Endothelial cell of umbilical vein (primary cell): ENCODE measurements around the gene DLGAP5. TPM values are rescaled to one million over a fixed set of nuclear protein-coding genes. Genes with fewer than 3 reads are reported as not detected.

Experiments used
- BruUV-seq: library from RNA; stranded (reverse); fragments of 400-500 nt; replicated peaks from 2 replicates; lab custom pipeline; 2021; lab: Mats Ljungman, UMichigan
- CTCF ChIA-PET: fragments of 300-600, 350-600 bp; sonication (Branson Sonifier 250); formaldehyde crosslinking; loops from one replicate; lab custom pipeline; 2021; ENCODE audit warnings: antibody characterized with exemption, inconsistent platforms; lab: Charles Lee
- POLR2A ChIA-PET: fragments of 300-600, 350-600 bp; sonication (Branson Sonifier 250); formaldehyde crosslinking; loops from one replicate; lab custom pipeline; 2021; ENCODE audit warnings: antibody characterized with exemption, inconsistent platforms; lab: Charles Lee
- DNase-seq: peaks from one replicate; pipeline ENCODE4 v3.0.0-alpha.2; 2011; ENCODE audit warnings: low read depth, low spot score
- FAIRE-seq: peaks from 2 replicates; lab custom pipeline; 2011; peaks lifted over from hg19 to GRCh38; lab: Jason Lieb, UNC
- H2AFZ ChIP-seq: 2 replicates; pipeline ENCODE4 v1.6.0; 2012; ENCODE audit warnings: low read depth, low read length, control low read depth, inconsistent platforms
- H3K27ac ChIP-seq: 2 replicates; pipeline ENCODE4 v1.5.1; 2011; ENCODE audit warnings: low read depth, mild to moderate bottlenecking, control low read depth, low read length, moderate library complexity; ENCODE audit not compliant: insufficient read depth
- H3K27me3 ChIP-seq, 2 experiments: 2 replicates each; pipeline versions ENCODE4 v1.6.0 to v1.6.1; 2011; ENCODE audit warnings: low read length in 2 of 2, mixed read lengths in 1 of 2; ENCODE audit not compliant: control insufficient read depth in 2 of 2, insufficient read depth in 2 of 2
- H3K36me3 ChIP-seq, 2 experiments: 2 replicates in 1 of 2; 3 replicates in 1 of 2; pipeline ENCODE4 v1.5.1; 2011; ENCODE audit warnings: low read length in 2 of 2, mild to moderate bottlenecking in 1 of 2, moderate library complexity in 1 of 2; ENCODE audit not compliant: control insufficient read depth in 2 of 2, insufficient read depth in 2 of 2; ENCODE audit errors: extremely low read depth in 1 of 2
- H3K4me1 ChIP-seq: 3 replicates; pipeline ENCODE4 v1.5.1; 2011; ENCODE audit warnings: mild to moderate bottlenecking, low read length; ENCODE audit not compliant: control insufficient read depth, insufficient read depth; ENCODE audit errors: extremely low read depth
- H3K4me2 ChIP-seq: 2 replicates; pipeline ENCODE4 v1.6.1; 2011; ENCODE audit warnings: low read length, control low read depth, mixed read lengths; ENCODE audit not compliant: insufficient read depth
- H3K4me3 ChIP-seq, 3 experiments: fragments of 200-600 bp in 1 of 3; sonication (generic), shearing (Covaris generic) in 1 of 3; replicated peaks in 1 of 3; 2 replicates each; pipeline ENCODE4 v1.5.1; 2011 to 2016; ENCODE audit warnings: control low read depth in 3 of 3, low read length in 3 of 3, mild to moderate bottlenecking in 2 of 3, inconsistent platforms in 1 of 3, low read depth in 1 of 3, moderate library complexity in 1 of 3; ENCODE audit not compliant: insufficient read depth in 1 of 3
- H3K79me2 ChIP-seq: 2 replicates; pipeline ENCODE4 v1.6.0; 2012; ENCODE audit warnings: low read length, inconsistent platforms; ENCODE audit not compliant: control insufficient read depth, insufficient read depth
- H3K9ac ChIP-seq: replicated peaks from 2 replicates; pipeline ENCODE3; 2011; ENCODE audit warnings: low read length, control low read depth; ENCODE audit not compliant: insufficient read depth; ENCODE audit errors: extremely low read depth
- H3K9me1 ChIP-seq: replicated peaks from 3 replicates; pipeline ENCODE4 v1.6.0; 2011; ENCODE audit warnings: mild to moderate bottlenecking, low read length; ENCODE audit not compliant: control insufficient read depth, insufficient read depth; ENCODE audit errors: extremely low read depth
- H3K9me3 ChIP-seq: replicated peaks from 2 replicates; pipeline ENCODE4 v1.5.1; 2012; ENCODE audit warnings: low read length, inconsistent platforms; ENCODE audit not compliant: control insufficient read depth, insufficient read depth
- H4K20me1 ChIP-seq: replicated peaks from 2 replicates; pipeline ENCODE3; 2011; ENCODE audit warnings: mild to moderate bottlenecking, low read length; ENCODE audit not compliant: control insufficient read depth, insufficient read depth; ENCODE audit errors: extremely low read depth
- EZH2 ChIP-seq: IDR thresholded peaks from 2 replicates; pipeline ENCODE4 v1.6.1; 2012; ENCODE audit warnings: borderline replicate concordance, low read depth, mild to moderate bottlenecking, moderate library complexity, low read length, inconsistent platforms; ENCODE audit not compliant: severe bottlenecking
- FOS ChIP-seq: IDR thresholded peaks from 2 replicates; pipeline ENCODE4 v1.6.1; 2011; ENCODE audit warnings: mild to moderate bottlenecking, low read length, moderate library complexity, borderline replicate concordance; ENCODE audit not compliant: insufficient read depth
- GATA2 ChIP-seq: IDR thresholded peaks from 2 replicates; pipeline ENCODE4 v1.7.0; 2011; ENCODE audit warnings: low read depth, mild to moderate bottlenecking, moderate library complexity, mixed read lengths, low read length; ENCODE audit not compliant: insufficient read length, insufficient read depth
- JUN ChIP-seq: IDR thresholded peaks from 2 replicates; pipeline ENCODE4 v1.6.1; 2011; ENCODE audit warnings: borderline replicate concordance, low read depth; ENCODE audit not compliant: insufficient read length, insufficient read depth
- MYC ChIP-seq: IDR thresholded peaks from one replicate; pipeline ENCODE4 v1.6.1; 2011; ENCODE audit warnings: mild to moderate bottlenecking, low read depth, low read length
- POLR2A ChIP-seq: IDR thresholded peaks from 2 replicates; pipeline ENCODE4 v1.6.1; 2012; ENCODE audit warnings: low read depth, mild to moderate bottlenecking, control low read depth, low read length
- POLR2AphosphoS5 ChIP-seq: IDR thresholded peaks from 2 replicates; pipeline ENCODE4 v1.6.1; 2012; ENCODE audit warnings: low read depth, mild to moderate bottlenecking, control low read depth, low read length, moderate library complexity; ENCODE audit not compliant: insufficient read depth
- dilution Hi-C: fragments of 300-500 bp; cut with MboI; formaldehyde crosslinking; loops from one replicate; pipeline ENCODE4 v1.15.0; 2019; ENCODE audit warnings: low sequenced_read_pairs; ENCODE audit not compliant: extremely low pct_ligation_motif_present
- intact Hi-C: fragments of 100-400 bp; cut with micrococcal nuclease; formaldehyde crosslinking; loops from one replicate; pipeline ENCODE4 v1.10.0; 2022
- polyA plus RNA-seq, 4 experiments: library from polyadenylated mRNA; depleted of rRNA in 3 of 4; stranded (reverse) in 3 of 4; unstranded in 1 of 4; fragments of >200 nt; gene quantifications; 2 replicates each; pipeline versions ENCODE4 v1.2.1 to v1.2.3, GENCODE V29; 2011 to 2012; ENCODE audit warnings: missing spikeins in 1 of 4
- total RNA-seq: library from RNA; stranded (reverse); gene quantifications from 2 replicates; pipeline ENCODE4 v1.2.3, GENCODE V29; 2021
- TF ChIP-seq, protein P1 (sequence below), 2 donors: IDR thresholded peaks; 1 replicate in 1 of 2; 2 replicates in 1 of 2; pipeline ENCODE4 v1.5.1; 2011; ENCODE audit warnings: low read length in 2 of 2, mild to moderate bottlenecking in 2 of 2, moderate library complexity in 2 of 2, control low read depth in 1 of 2, inconsistent platforms in 1 of 2, low read depth in 1 of 2; ENCODE audit not compliant: insufficient read depth in 1 of 2; ENCODE audit errors: extremely low read depth in 1 of 2
- TF ChIP-seq, protein P2 (sequence below): IDR thresholded peaks from 2 replicates; pipeline ENCODE4 v1.6.1; 2011; ENCODE audit not compliant: insufficient read depth, insufficient read length

DLGAP5 gene
- total and polyA plus RNA-seq, 2 donors (not counting 3 experiments of a cell fraction or from before 2014, with no cell fraction given), result 8.3 to 83.2 TPM

DNA sequence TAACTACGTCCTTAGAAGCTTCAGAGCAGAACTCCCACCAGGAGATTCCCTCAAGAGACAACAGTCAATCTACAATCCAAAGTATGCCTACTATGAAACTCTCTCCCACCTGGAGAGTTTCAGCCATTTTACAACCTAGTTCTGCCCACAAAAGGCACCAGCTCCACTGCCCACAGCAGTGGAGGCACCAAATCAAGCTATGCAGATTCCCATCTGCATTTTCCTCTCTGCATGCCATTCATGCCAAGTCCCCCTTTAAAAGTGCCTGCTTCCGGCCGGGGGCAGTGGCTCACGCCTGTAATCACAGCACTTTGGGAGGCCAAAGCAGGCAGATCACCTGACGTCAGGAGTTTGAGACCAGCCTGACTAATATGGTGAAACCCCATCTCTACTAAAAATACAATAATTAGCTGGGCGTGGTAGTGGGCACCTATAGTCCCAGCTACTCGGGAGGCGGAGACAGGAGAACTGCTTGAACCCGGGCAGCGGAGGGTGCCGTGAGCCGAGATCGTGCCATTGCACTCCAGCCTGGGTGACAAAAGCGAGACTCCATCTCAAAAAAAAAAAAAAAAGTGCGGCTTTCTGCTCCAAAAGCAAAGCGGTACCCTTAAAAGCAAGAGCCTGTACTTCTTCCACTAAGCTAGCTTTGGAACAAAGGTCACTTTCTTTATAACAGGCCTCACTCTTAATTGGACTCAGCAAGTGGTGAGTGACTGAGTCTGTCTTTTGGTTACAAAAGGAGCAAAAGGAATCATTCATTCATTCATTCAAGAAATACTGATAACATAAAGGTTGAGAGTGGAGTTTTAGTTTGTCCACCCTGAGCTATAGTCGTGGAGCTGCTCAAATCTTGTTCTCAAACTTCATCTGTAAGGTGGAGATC is 10.1 kb upstream of the DLGAP5 start:
- BruUV-seq, result no TSS peak
- POLR2A ChIA-PET, result interaction anchor here (0.7 kb wide), 1 partner anchor 94 kb away, joined by 3 read pairs; no protein-coding TSS in a partner anchor

More for the DNA sequence above, 10.1 kb upstream of the DLGAP5 start:
- dilution Hi-C loops (loop anchor here (25.0 kb wide), 1 partner anchor 586 kb away; no protein-coding TSS in a partner anchor), intact Hi-C loops (no loop called here)
- CTCF ChIA-PET, result interaction anchor here (0.6 to 2.5 kb wide), 4 partner anchors 10 to 160 kb away, joined by 3 to 7 read pairs (median 3); no protein-coding TSS in a partner anchor
- Histone ChIP-seq H3K36me3 (no peaks in the 10 kb centered on the region), H3K9me1 (no peaks in the 10 kb centered on the region), H3K9ac (no peak overlapping the region), H4K20me1 (no peaks in the 10 kb centered on the region), H3K79me2 (no peaks in the 10 kb centered on the region), H3K4me2 (no peak overlapping the region), H3K27me3 (no peaks in the 10 kb centered on the region), H3K9me3 (no peaks in the 10 kb centered on the region), H2AFZ (no peak overlapping the region), H3K4me1 (no peaks in the 10 kb centered on the region), H3K27ac (no peak overlapping the region), H3K4me3 (no peak overlapping the region)
- no peak for FAIRE-seq
- DNase-seq, result no peak
- TF ChIP-seq MYC (no peak), FOS (no peak), POLR2A (no peak), JUN (no peak), POLR2AphosphoS5 (no peak), GATA2 (no peak), EZH2 (no peak)
- TF ChIP-seq, protein P1, sequence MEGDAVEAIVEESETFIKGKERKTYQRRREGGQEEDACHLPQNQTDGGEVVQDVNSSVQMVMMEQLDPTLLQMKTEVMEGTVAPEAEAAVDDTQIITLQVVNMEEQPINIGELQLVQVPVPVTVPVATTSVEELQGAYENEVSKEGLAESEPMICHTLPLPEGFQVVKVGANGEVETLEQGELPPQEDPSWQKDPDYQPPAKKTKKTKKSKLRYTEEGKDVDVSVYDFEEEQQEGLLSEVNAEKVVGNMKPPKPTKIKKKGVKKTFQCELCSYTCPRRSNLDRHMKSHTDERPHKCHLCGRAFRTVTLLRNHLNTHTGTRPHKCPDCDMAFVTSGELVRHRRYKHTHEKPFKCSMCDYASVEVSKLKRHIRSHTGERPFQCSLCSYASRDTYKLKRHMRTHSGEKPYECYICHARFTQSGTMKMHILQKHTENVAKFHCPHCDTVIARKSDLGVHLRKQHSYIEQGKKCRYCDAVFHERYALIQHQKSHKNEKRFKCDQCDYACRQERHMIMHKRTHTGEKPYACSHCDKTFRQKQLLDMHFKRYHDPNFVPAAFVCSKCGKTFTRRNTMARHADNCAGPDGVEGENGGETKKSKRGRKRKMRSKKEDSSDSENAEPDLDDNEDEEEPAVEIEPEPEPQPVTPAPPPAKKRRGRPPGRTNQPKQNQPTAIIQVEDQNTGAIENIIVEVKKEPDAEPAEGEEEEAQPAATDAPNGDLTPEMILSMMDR (IDR thresholded peaks at IDR 0.05; ENCODE audit: extremely low read depth in 1 of 2, insufficient read depth in 1 of 2, low read depth in 1 of 2, low read length in 2 of 2), result no peak
- TF ChIP-seq, protein P2, sequence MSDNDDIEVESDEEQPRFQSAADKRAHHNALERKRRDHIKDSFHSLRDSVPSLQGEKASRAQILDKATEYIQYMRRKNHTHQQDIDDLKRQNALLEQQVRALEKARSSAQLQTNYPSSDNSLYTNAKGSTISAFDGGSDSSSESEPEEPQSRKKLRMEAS, result no peak
